ENCODE data around the gene ARID2. TPM values are rescaled to one million over a fixed set of nuclear protein-coding genes. Genes with fewer than 3 reads are reported as not detected.

ARID2 gene
- total RNA-seq, 1 experiment from 2014 or later: 15.4 TPM

- Histone ChIP-seq H3K9ac (ENCODE audit: low read length) (no peak overlapping the region), H3K79me2 (ENCODE audit: low read length) (no peaks in the 10 kb centered on the region), H3K4me2 (ENCODE audit: low read length) (no peak overlapping the region), H3K27me3 (ENCODE audit: low read length) (no peaks in the 10 kb centered on the region), H4K20me1 (ENCODE audit: low read length) (no peaks in the 10 kb centered on the region), H3K9me2 (replicated peaks; ENCODE audit: low read length) (no peaks in the 10 kb centered on the region), H3K9me3 (ENCODE audit: low read length) (no peaks in the 10 kb centered on the region), H3K4me3 (ENCODE audit: low read length) (no peak overlapping the region), H3F3A (ENCODE audit: low read length, unreplicated experiment) (no peaks in the 10 kb centered on the region), H3K27ac (ENCODE audit: low read length) (no peak overlapping the region), H3K4me1 (ENCODE audit: insufficient read depth, low read length) (no peaks in the 10 kb centered on the region), H3K36me3 (ENCODE audit: low read depth, low read length) (no peaks in the 10 kb centered on the region), H2AFZ (ENCODE audit: low read length) (no peak overlapping the region)
- CTCF ChIA-PET: no interaction called here
- TF ChIP-seq EZH2 (IDR thresholded peaks at IDR 0.05; ENCODE audit: low read length, unreplicated experiment) (no peak), CTCF (conservative IDR thresholded peaks at IDR 0.05; ENCODE audit: low read depth, low read length) (no peak), EZH2phosphoT487 (IDR thresholded peaks at IDR 0.05; ENCODE audit: borderline replicate concordance, low read length) (no peak)
- BruUV-seq (replicated peaks): no TSS peak
- POLR2A ChIA-PET (ENCODE audit: unreplicated experiment): no interaction called here
- ATAC-seq: peak; percentile 73
- intact Hi-C loops (cut with micrococcal nuclease): no loop called here
- DNase-seq: peak; percentile 26
These were observed 48.0 kb upstream of the ARID2 start for GRCh38 chr12:45681465-45681864.

- no peaks in the 10 kb centered on the region for H3F3A ChIP-seq (ENCODE audit: low read length, unreplicated experiment)
- H2AFZ ChIP-seq (ENCODE audit: low read length): no peak overlapping the region
- ChIA-PET POLR2A (ENCODE audit: unreplicated experiment) (interaction anchor here (0.6 kb wide), 1 partner anchor 137 kb away, joined by 4 read pairs; no protein-coding TSS in a partner anchor), CTCF (no interaction called here)
- H3K9me3 ChIP-seq (ENCODE audit: low read length): no peaks in the 10 kb centered on the region
- intact Hi-C loops (cut with micrococcal nuclease): no loop called here
- no peaks in the 10 kb centered on the region for H3K36me3 ChIP-seq (ENCODE audit: low read depth, low read length)
- no peaks in the 10 kb centered on the region for H4K20me1 ChIP-seq (ENCODE audit: low read length)
- H3K79me2 ChIP-seq (ENCODE audit: low read length): no peaks in the 10 kb centered on the region
- TF ChIP-seq EZH2phosphoT487 (IDR thresholded peaks at IDR 0.05; ENCODE audit: borderline replicate concordance, low read length): no peak
- H3K4me2 ChIP-seq (ENCODE audit: low read length): no peak overlapping the region
- H3K27me3 ChIP-seq (ENCODE audit: low read length): no peaks in the 10 kb centered on the region
- no peak overlapping the region for H3K27ac ChIP-seq (ENCODE audit: low read length)
- H3K4me3 ChIP-seq (ENCODE audit: low read length): no peak overlapping the region
- BruUV-seq (replicated peaks): no TSS peak
- no peaks in the 10 kb centered on the region for H3K9me2 ChIP-seq (replicated peaks; ENCODE audit: low read length)
- H3K9ac ChIP-seq (ENCODE audit: low read length): no peak overlapping the region
- ATAC-seq (no peak), DNase-seq (no peak)
- H3K4me1 ChIP-seq (ENCODE audit: insufficient read depth, low read length): peaks cover 13% of the 10 kb centered on the region
These were observed 43.8 kb upstream of the ARID2 start for GRCh38 chr12:45685680-45686079.

GRCh38 chr12:45687081-45688015 is 42.2 kb upstream of the ARID2 start:
- POLR2A ChIA-PET (ENCODE audit: unreplicated experiment): no interaction called here
- H3K27ac ChIP-seq (ENCODE audit: low read length): no peak overlapping the region
- H3K4me1 ChIP-seq (ENCODE audit: insufficient read depth, low read length): peaks cover 13% of the 10 kb centered on the region
- no peak overlapping the region for H3K4me3 ChIP-seq (ENCODE audit: low read length)
- no peaks in the 10 kb centered on the region for H3K27me3 ChIP-seq (ENCODE audit: low read length)
- H3F3A ChIP-seq (ENCODE audit: low read length, unreplicated experiment): no peaks in the 10 kb centered on the region
- ATAC-seq (no peak), DNase-seq (no peak)
- no peaks in the 10 kb centered on the region for H3K9me3 ChIP-seq (ENCODE audit: low read length)
- no peaks in the 10 kb centered on the region for H3K79me2 ChIP-seq (ENCODE audit: low read length)
- no peak overlapping the region for H2AFZ ChIP-seq (ENCODE audit: low read length)
- no peak for TF ChIP-seq CTCF (conservative IDR thresholded peaks at IDR 0.05; ENCODE audit: low read depth, low read length)
- no peaks in the 10 kb centered on the region for H3K36me3 ChIP-seq (ENCODE audit: low read depth, low read length)
- H3K4me2 ChIP-seq (ENCODE audit: low read length): no peak overlapping the region; the same call in 1 of the 2 replicates
- BruUV-seq (replicated peaks): no TSS peak
- no peaks in the 10 kb centered on the region for H3K9me2 ChIP-seq (replicated peaks; ENCODE audit: low read length)
- no peak overlapping the region for H3K9ac ChIP-seq (ENCODE audit: low read length)
- intact Hi-C loops (cut with micrococcal nuclease): no loop called here
- CTCF ChIA-PET: no interaction called here
- no peaks in the 10 kb centered on the region for H4K20me1 ChIP-seq (ENCODE audit: low read length)

Measured in PC-3 (cell line).